ENCODE data around the gene MPP3.
"Not testable (repeated sequence)": the region's sequence is repeated elsewhere in the genome, so short reads cannot be mapped to it uniquely, and the experiment has no call there.

The MPP3 gene

GRCh38 chr17:43860927-43861622, 28.1 kb upstream of the MPP3 start:
- DNase-seq: no peak

DNA sequence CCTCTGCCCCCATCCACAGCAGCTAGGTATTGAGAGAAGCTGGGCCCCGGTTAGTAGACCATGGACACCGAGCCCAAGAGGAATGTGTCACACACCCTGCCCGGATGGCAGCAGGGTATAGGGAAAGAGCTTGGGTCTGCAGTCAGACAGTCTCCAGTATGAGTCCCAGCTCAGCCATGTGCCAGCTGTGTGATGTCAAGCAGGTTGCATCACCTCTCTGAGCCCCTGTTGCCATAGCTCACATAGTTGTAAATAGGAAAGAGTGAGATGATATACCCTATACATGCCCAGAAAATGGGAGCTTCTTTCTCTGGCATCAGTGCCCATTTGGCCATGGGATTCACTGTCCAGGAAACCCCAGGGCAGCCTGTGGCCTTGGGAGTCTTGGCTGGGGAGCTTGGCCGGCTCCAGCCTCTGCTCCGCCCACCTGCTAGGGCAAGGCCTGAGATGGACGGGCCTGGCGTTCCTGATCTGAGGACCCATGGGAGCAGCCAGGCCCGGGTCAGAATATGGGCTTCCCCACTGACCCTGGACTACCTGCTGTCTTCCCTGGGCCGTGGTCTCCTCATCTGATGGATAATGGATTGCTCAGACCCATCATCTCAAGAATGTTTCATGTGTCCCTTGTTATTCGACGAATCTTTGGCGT, 27.3 kb upstream of the MPP3 start:
- DNase-seq: no peak

GRCh38 chr17:43857957-43858600, 25.1 kb upstream of the MPP3 start:
- DNase-seq: no peak

DNA sequence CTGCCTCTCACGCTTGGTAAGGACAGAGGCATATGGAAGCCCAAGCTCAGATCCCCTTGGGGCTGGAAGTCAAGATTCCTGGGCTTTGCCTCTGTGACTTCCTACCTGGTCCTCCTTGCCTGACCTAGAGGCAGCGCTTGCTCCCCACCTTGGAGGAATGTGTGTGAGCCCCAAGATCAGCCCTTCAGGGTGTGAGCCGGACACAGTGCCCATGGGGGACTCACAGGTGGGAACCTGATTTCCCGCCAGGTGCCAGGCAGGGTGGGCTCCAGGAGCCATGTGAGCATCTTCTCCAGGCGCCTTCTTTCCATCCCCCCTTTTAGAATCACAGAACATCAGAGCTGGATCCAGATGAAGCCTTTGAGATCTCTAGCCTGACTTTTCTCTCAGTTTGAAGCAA, 24.2 kb upstream of the MPP3 start:
- no peak for DNase-seq

DNA sequence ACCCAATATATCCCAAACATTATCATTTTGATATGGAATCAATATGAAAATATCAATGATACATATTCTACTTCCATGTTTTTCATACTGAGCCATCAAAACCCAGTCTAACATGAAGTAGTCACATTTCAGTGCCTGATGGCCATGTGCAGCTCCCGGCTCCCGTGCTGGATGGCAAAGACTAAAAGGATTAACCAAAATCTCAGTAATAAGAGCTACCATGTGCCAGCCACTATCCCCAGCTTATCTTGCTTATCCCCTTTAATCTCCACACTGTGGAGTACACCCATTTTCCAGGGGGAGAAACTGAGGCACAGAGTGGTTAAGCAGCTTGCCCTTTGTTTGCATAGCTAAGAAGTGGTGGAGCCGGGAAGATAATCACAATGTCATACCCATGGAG, 23.2 kb upstream of the MPP3 start:
- DNase-seq: no peak

- DNase-seq: no peak
Measured at GRCh38 chr17:43855061-43855460, 22.1 kb upstream of the MPP3 start.

GRCh38 chr17:43854498-43854897, 21.6 kb upstream of the MPP3 start:
- DNase-seq: no peak

- no peak for DNase-seq
Measured at GRCh38 chr17:43853546-43853945, 20.6 kb upstream of the MPP3 start.

GRCh38 chr17:43852571-43852970, 19.6 kb upstream of the MPP3 start:
- DNase-seq: no peak

GRCh38 chr17:43849116-43849515, 16.2 kb upstream of the MPP3 start:
- no peak for DNase-seq

- no peak for DNase-seq
Measured at GRCh38 chr17:43848601-43849000, 15.7 kb upstream of the MPP3 start.

GRCh38 chr17:43846963-43847371, 14.0 kb upstream of the MPP3 start, which contains the start of gene CD300LG:
CD300LG (plus strand) TSS chr17:43847176; CDS start chr17:43847217, 41 bp downstream.
- no peak for DNase-seq

- DNase-seq: peak; percentile 63
Measured at GRCh38 chr17:43846221-43846712, 13.3 kb upstream of the MPP3 start.

DNA sequence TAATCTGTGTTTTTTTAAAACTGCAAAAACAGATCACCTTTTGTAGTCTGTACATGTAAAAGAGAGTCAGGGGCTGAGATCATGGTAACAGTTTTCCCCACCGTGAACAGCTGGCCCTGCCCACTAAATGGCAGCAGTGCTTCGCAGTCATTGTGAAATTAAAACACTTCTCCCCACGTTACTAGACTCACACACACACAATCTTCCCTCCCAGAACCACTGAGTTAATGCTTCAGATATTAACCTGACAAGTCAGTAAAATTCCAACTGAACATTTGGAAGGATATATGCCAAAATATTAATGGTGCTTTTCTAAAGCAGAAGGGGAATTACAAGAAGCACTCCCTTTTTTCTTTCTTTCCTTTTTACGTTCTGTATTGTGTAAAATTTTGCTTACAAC, 12.8 kb upstream of the MPP3 start:
- no peak for DNase-seq

DNA sequence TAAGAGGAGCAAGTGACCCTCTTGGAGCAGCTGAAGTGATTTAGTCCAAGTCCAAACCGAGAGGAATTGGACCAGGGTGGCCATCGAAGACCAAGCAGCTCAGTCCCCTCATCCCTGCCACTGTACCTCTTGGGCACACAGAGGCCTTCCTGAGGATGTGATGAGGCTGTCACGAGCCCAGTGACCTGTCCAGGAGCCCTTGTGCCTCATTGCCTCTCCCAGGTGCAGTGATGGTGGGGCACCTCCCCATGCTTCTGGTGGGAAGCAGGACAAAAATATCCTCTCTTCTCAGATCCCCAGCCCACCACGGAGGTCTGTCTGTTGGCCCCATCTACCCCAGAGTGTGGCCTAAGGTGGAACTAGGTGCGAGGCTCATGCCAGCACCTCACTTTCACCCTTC, 11.3 kb upstream of the MPP3 start:
- no peak for DNase-seq

DNA sequence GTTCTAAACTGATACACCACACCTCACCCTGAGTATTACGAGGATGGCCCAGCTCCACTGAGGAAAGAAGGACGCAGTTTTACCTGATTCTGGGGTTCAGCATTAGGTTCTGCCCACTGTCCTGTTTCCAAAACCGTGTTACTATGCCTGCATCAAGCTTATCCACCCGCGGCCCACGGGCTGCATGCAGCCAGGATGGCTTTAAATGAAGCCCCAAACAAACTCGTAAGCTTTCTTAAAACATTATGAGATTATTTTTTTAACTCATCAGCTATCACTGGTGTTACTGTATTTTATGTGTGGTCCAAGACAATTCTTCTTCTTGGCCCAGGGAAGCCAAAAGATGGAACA, 10.0 kb upstream of the MPP3 start:
- no peak for DNase-seq

GRCh38 chr17:43842091-43842974, 9.4 kb upstream of the MPP3 start:
- not testable (repeated sequence) for DNase-seq

DNA sequence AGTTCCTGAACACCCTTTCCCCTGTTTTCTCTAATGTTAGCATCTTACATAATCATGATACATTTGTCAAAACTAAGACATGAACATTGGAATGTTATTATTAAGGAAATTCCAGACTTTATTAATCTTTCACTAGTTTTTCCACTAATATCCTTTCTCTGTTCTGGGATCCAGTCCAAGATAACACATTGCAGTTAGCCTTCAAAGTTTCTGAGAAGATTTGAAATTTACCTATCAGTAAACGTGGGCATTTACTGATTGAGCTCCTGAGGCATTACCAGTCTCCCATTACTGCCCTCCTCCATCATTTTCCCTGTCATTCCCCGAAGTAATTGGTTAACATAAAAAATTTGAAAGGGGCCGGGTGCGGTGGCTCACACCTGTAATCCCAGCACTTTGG, 8.3 kb upstream of the MPP3 start:
- DNase-seq: no peak

GRCh38 chr17:43840814-43841213, 7.9 kb upstream of the MPP3 start:
- peak; percentile 16 for DNase-seq

- no peak for DNase-seq
Measured at GRCh38 chr17:43839670-43840108, 6.7 kb upstream of the MPP3 start.

DNA sequence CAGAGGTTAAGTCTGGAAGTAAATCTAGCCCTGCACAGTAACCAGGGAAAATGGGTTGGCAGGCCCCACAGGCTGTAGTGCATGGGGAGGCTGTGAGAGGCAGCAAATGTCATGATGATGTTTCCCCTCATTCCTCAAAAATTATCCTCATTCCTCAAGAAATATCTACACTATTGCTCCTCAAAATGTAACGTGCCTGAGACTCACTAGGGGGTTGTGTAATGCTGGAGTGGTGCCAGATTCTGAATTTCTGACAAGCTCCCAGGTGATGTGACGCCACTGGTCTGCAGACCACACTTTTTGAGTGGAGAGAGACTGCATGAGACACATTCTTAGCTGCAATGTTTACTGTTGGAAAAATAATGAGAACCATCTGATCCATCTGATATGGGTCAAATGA, 1.2 kb upstream of the MPP3 start:
- DNase-seq: no peak

DNA sequence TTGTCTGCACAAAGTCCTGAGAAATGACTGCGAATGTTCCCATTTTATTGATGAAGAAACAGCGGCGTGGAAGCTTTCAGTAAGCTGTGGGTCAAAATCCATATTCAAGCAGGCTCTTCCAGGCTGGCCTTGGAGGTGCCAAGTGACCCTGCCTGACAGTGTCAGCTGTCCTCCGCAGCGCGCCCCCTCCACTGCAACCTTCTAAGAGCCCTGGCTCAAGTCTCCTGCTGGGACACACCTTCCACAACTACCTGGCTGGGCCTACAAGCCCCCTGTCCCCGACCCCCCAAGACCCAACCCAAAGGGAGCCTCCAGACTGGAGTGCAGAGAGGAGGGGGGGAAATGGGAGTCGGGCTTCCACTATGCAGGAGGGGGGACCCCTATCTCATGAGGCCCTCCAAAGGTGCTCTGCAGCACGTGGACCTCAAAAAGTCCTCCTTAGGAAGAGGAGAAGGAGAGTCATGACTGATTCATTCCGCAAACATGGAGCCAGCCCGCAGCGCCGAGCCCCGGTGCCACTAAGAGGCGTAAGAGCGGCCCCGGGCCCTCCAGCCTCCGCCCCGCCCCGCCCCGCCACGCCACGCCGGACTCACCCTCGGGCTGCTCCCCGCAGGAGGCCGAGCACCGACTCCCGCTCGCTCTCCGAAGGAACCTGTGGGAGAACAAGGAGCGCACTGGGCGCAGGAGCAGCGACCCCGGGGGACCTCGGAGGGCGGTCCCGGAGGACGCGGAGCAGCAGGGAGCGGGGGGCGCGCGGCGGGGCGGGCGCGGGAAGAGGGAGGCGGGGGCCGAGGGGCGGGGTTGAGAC, 574 bp downstream of the MPP3 start:
- no peak for DNase-seq
